Peyer's patch (tissue), 4 donors: ENCODE measurements around the gene GKN1. TPM values are rescaled to one million over a fixed set of nuclear protein-coding genes. Genes with fewer than 3 reads are reported as not detected.

Source experiments
- DNase-seq, 3 donors: peaks; one replicate each; pipeline ENCODE4 v3.0.0-alpha.2; 2017 to 2019
- H3K27ac ChIP-seq, 4 donors: fragments of 200-600 bp; sonication (generic); one replicate each; pipeline ENCODE4 v1.5.1; 2016 to 2019
- H3K27me3 ChIP-seq, 2 donors: fragments of 200-600 bp; sonication (generic); one replicate each; pipeline ENCODE4 v1.5.1; 2019
- H3K36me3 ChIP-seq, 3 donors: fragments of 200-600 bp; sonication (generic); one replicate each; pipeline ENCODE4 v1.5.1; 2016 to 2019
- H3K4me1 ChIP-seq, 4 donors: fragments of 200-600 bp; sonication (generic); one replicate each; pipeline ENCODE4 v1.5.1; 2016 to 2019
- H3K4me3 ChIP-seq, 4 donors: fragments of 200-600 bp; sonication (generic); 1 replicate in 3 of 4; 2 replicates in 1 of 4; pipeline ENCODE4 v1.5.1; 2016 to 2019; ENCODE audit warnings: mild to moderate bottlenecking in 1 of 4
- H3K9me3 ChIP-seq, 4 donors: fragments of 200-600 bp; sonication (generic); one replicate each; pipeline ENCODE4 v1.5.1; 2016 to 2019; ENCODE audit warnings: mild to moderate bottlenecking in 1 of 4
- POLR2A ChIP-seq, 2 donors: fragments of 450-650 bp; IDR thresholded peaks; one replicate each; pipeline ENCODE4 v1.5.1; 2017; ENCODE audit warnings: antibody characterized with exemption in 2 of 2, mild to moderate bottlenecking in 2 of 2, moderate library complexity in 2 of 2
- total RNA-seq, 4 donors: library from RNA; depleted of rRNA; stranded (reverse); fragments of >200 nt; gene quantifications; one replicate each; pipeline ENCODE4 v1.1.0, GENCODE V29; 2016
- TF ChIP-seq, protein P1 (sequence below), 6 experiments: fragments of 450-650 bp in 4 of 6; fragments of 200-600 bp in 2 of 6; sonication (generic) in 1 of 6; IDR thresholded peaks; one replicate each; pipeline ENCODE4 v1.5.1; 2017 to 2019; ENCODE audit warnings: antibody characterized with exemption in 6 of 6, mild to moderate bottlenecking in 3 of 6, moderate library complexity in 1 of 6

The GKN1 gene
- total RNA-seq, 4 donors from 2014 or later, result not detected

DNA sequence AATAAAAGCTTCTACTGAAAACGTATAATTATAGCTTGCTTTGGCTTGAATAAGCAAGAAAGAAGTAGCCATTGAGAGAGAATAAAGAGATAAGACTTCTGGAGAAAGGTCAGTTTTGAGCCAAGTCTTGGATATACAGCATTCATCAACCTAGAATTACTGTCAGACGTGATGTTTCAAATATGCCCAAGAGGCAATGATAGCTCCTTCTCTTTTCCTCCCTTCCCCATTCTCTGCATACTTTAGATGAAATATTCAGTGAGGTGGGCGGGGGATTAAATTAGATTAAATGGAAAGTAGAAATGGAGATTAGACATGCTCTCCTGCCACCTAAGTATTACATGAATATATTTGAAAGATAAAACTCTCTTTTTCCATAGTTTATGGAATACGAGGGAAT lies 47.3 kb downstream of the GKN1 start:
- H3K4me3 ChIP-seq, result no peak overlapping the region
- DNase-seq, result no peak
- peaks cover 0 to 12% (median 0%) of the 10 kb centered on the region in 4 donors for H3K4me1 ChIP-seq
- no peaks in the 10 kb centered on the region for H3K36me3 ChIP-seq
- H3K9me3 ChIP-seq, result no peaks in the 10 kb centered on the region
- no peak for TF ChIP-seq POLR2A (IDR thresholded peaks at IDR 0.05)
- TF ChIP-seq, protein P1, sequence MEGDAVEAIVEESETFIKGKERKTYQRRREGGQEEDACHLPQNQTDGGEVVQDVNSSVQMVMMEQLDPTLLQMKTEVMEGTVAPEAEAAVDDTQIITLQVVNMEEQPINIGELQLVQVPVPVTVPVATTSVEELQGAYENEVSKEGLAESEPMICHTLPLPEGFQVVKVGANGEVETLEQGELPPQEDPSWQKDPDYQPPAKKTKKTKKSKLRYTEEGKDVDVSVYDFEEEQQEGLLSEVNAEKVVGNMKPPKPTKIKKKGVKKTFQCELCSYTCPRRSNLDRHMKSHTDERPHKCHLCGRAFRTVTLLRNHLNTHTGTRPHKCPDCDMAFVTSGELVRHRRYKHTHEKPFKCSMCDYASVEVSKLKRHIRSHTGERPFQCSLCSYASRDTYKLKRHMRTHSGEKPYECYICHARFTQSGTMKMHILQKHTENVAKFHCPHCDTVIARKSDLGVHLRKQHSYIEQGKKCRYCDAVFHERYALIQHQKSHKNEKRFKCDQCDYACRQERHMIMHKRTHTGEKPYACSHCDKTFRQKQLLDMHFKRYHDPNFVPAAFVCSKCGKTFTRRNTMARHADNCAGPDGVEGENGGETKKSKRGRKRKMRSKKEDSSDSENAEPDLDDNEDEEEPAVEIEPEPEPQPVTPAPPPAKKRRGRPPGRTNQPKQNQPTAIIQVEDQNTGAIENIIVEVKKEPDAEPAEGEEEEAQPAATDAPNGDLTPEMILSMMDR (IDR thresholded peaks at IDR 0.05), result no peak
- no peak overlapping the region for H3K27ac ChIP-seq
- H3K27me3 ChIP-seq, result no peaks in the 10 kb centered on the region

DNA sequence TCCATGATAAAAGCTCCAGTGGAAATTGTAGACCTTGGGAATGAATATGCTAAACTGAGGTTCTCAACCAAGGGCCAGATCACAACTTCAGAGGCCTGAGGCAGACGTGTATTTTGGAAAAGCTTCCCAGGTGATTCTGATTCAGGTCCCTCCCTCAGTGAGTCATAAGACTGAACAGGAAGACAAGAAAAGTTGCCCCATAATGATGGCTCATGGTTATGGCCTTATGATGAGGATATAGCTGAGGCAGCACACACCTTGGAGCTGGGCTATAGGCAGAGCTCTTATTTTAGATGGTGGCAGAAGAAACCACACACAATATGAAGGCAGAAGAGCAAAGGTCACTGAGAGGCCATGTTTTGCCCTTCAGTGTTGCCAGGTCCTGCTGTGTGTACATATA lies 48.1 kb downstream of the GKN1 start:
- peaks cover 0 to 12% (median 0%) of the 10 kb centered on the region in 4 donors for H3K4me1 ChIP-seq
- DNase-seq, result no peak
- no peaks in the 10 kb centered on the region for H3K36me3 ChIP-seq
- no peaks in the 10 kb centered on the region for H3K9me3 ChIP-seq
- no peaks in the 10 kb centered on the region for H3K27me3 ChIP-seq
- no peak overlapping the region for H3K4me3 ChIP-seq
- TF ChIP-seq, protein P1 (IDR thresholded peaks at IDR 0.05), result no peak
- no peak for TF ChIP-seq POLR2A (IDR thresholded peaks at IDR 0.05)
- H3K27ac ChIP-seq, result no peak overlapping the region

DNA sequence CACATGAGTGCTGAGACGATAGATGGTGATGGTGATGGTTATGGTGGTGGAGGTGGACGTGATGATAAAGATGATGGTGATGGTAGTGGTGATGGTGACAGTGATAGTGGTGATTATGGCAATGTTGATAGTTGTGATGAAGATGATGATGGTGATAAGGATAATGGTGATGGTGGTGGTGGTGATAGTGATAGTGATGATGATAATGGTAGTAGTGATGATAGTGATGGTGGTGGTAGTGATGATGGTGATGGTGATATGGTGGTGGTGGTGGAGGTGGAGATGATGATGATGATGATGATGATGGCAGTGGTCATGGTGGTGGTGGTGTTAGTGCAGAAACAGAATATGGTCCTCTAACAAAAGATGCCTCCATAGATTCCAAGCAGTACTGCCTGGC lies 48.8 kb downstream of the GKN1 start:
- TF ChIP-seq POLR2A (IDR thresholded peaks at IDR 0.05), result no peak
- TF ChIP-seq, protein P1 (IDR thresholded peaks at IDR 0.05), result no peak
- Histone ChIP-seq H3K9me3 (no peaks in the 10 kb centered on the region), H3K4me1 (peaks cover 0 to 12% (median 0%) of the 10 kb centered on the region in 4 donors), H3K36me3 (no peaks in the 10 kb centered on the region), H3K27me3 (no peaks in the 10 kb centered on the region), H3K27ac (no peak overlapping the region), H3K4me3 (no peak overlapping the region)
- no peak for DNase-seq

DNA sequence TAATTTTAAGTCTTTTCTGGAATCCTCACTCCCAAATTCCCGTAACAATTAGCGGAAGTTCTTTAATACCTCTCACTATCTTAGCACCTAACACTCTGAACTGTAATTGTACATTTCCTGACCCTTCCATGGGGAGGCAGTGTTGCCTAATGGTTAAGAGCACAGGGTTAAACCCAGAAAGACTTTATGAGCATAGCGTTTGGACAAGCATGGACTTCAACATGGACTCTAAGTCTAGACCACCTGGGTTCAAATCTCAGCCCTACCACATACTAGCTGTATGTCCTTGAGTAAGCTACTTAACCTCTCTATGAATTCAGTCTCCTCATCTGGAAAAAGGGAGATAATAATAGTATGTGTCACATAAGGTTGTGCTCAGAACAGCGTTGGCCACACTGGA lies 51.6 kb downstream of the GKN1 start:
- Histone ChIP-seq H3K4me1 (peaks cover 0 to 5% (median 0%) of the 10 kb centered on the region in 4 donors), H3K9me3 (no peaks in the 10 kb centered on the region), H3K27me3 (no peaks in the 10 kb centered on the region), H3K36me3 (no peaks in the 10 kb centered on the region), H3K4me3 (no peak overlapping the region), H3K27ac (no peak overlapping the region)
- TF ChIP-seq, protein P1 (IDR thresholded peaks at IDR 0.05), result peak in 5 of 6 experiments; percentile 26 to 81 (median 71)
- TF ChIP-seq POLR2A (IDR thresholded peaks at IDR 0.05), result no peak
- peak in 1 of 3 donors; percentile 62 for DNase-seq

DNA sequence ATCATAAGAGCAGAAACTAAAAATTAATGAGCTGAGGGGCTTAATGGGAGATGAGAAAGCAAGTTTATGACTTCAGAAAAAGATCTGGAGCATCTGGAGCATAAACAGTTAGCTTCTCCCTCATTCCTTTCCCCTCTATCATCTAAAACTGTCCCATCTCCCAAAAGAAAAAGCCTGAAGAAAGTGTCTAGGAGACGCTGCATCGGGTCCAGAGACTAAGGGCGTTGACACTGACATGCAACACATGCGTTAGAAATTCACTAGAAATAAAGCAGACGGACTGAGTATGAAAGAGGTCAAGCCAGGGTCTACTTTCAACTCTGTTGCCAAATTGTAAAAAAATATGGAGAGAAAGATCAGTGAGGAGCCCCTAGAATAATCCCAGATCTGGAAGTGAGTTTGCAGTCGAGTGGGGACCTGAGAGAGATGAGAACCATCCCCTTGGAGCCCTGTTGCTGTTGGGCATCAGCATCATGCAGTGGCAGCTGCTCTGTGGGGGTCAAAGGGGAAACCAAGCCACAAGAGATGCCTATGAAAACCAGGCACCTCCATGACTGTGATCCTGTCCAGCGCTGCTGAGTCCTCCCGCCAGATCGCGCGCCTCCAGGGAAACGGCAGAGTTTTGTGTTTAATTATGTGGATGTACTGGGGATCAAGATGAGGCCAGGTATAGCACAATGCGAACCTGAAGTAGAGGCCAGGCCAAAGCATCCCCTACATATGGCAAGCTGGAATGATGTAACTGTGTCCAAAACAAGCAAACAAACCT lies 52.4 kb downstream of the GKN1 start:
- H3K4me1 ChIP-seq, result no peaks in the 10 kb centered on the region
- H3K4me3 ChIP-seq, result no peak overlapping the region
- H3K36me3 ChIP-seq, result no peaks in the 10 kb centered on the region
- no peak for TF ChIP-seq POLR2A (IDR thresholded peaks at IDR 0.05)
- TF ChIP-seq, protein P1 (IDR thresholded peaks at IDR 0.05), result no peak
- H3K9me3 ChIP-seq, result no peaks in the 10 kb centered on the region
- no peak for DNase-seq
- no peak overlapping the region for H3K27ac ChIP-seq
- H3K27me3 ChIP-seq, result no peaks in the 10 kb centered on the region

Other genes starting within 250 kb of the GKN1 start
- 10 to 100 TPM in 2 of 4 donors, 1 to 10 TPM in 2; 4.9 to 82.5 (median 8.7) TPM for gene ARHGAP25, start 239.8 kb upstream of the GKN1 start, total RNA-seq
- gene BMP10, start 103.2 kb upstream of the GKN1 start, total RNA-seq, result not detected
- gene GKN2, start 21.7 kb upstream of the GKN1 start, total RNA-seq, result not detected
- gene ANTXR1, start 38.5 kb downstream of the GKN1 start, total RNA-seq, result 10 to 100 TPM in 3 of 4 donors, 1 to 10 TPM in 1; 5.4 to 39.6 (median 25.0) TPM